GM12875 (cell line): ENCODE measurements around the gene CDC16.
"Not testable (repeated sequence)": the region's sequence is repeated elsewhere in the genome, so short reads cannot be mapped to it uniquely, and the experiment has no call there.

Experiments used
- H3K4me3 ChIP-seq: one replicate; pipeline ENCODE4 v1.5.1; 2011; ENCODE audit warnings: low read depth, low read length, control low read depth
- CTCF ChIP-seq: IDR thresholded peaks from 2 replicates; pipeline ENCODE4 v1.5.1; 2011; ENCODE audit warnings: low read depth, mild to moderate bottlenecking, control low read depth, inconsistent platforms, low read length, moderate library complexity, borderline replicate concordance; ENCODE audit not compliant: insufficient read depth

CDC16 gene

GRCh38 chr13:114260814-114261213 lies 26.1 kb downstream of the CDC16 start:
- H3K4me3 ChIP-seq = no peak overlapping the region
- no peak for TF ChIP-seq CTCF

- no peak for TF ChIP-seq CTCF
- H3K4me3 ChIP-seq = no peak overlapping the region
Observed at GRCh38 chr13:114261328-114261965, 26.8 kb downstream of the CDC16 start.

DNA sequence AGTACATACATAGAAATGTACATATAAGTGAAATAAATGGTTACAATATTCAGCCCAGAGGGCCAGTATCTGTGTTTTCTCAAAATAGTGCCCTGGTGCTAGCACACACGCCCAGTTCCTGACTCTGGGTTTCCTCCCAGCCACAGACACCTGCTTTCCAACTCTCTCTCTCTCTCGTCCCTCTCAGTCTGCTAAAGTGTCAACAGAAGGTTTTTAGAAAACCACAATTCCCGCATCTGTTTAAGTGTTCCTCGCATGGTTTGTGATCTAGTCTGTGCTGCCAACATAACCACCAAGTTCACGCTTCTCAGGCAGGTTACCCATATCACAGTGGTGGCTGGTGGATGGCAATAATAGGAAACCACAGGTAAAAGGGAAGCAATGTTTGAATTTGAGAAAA lies 28.9 kb downstream of the CDC16 start:
- no peak for TF ChIP-seq CTCF
- H3K4me3 ChIP-seq = no peak overlapping the region

- not testable (repeated sequence) for H3K4me3 ChIP-seq
Observed at GRCh38 chr13:114264313-114264712, 29.6 kb downstream of the CDC16 start.

- no peak overlapping the region for H3K4me3 ChIP-seq
Observed at GRCh38 chr13:114264886-114265611, 30.4 kb downstream of the CDC16 start.

GRCh38 chr13:114266241-114266640 lies 31.5 kb downstream of the CDC16 start:
- no peak overlapping the region for H3K4me3 ChIP-seq
- no peak for TF ChIP-seq CTCF

More at GRCh38 chr13:114264886-114265611, 30.4 kb downstream of the CDC16 start:
- no peak for TF ChIP-seq CTCF

DNA sequence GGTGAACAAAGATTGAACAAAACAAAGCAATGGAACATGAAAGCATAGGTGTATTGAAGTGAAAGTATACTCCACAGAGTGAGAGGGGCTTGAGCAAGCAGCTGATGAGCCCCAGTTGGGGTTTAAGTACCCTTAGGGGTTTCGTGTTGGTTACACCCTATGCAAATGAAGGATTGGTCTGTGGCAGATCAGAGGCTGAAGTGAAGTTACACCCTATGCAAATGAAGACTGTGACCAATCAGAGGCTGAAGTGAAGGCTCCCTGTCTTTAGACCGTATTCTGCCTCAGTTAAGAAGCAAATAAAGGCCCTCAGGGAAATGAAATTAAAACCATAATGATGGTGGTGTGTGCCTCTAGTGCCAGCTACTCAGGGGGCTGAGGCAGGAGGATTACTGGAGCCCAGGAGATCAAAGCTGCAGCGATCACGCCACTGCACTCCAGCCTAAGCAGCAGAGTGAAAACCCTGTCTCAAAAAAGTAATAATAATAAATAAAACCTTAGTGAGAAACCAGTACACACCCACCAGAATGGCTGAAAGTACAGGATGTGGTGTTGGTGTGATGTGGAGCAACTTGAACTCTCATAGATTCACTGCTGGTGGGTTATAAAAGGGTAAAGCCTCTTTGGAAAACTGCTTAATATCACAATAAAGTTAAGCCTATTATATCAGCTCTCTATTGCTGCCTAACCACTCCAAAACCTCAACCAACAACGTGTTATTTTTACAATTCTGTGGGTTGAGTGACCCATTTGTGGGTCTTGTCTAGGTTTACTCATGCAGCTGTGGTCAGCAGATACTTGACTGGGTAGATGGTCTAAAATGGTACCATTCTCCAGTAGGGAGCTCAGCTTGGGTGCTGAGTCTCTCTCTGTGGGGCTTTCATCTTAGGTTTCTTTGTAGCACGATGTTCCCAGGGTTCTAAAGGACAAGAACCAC lies 33.9 kb downstream of the CDC16 start:
- TF ChIP-seq CTCF = no peak
- no peak overlapping the region for H3K4me3 ChIP-seq
